Memory B cell (primary cell): ENCODE measurements around the gene SF3A2.

Source experiments
- ATAC-seq: fragments of 150-1000 bp; cut with Tn5 transposase; 2 replicates; pipeline ENCODE4 v1.10.0; 2021; ENCODE audit warnings: low read depth, mild to moderate bottlenecking, moderate library complexity
- DNase-seq, 2 donors: peaks; one replicate each; pipeline ENCODE4 v3.0.0; 2022; ENCODE audit warnings: low spot score in 2 of 2
- H3K27ac Mint-ChIP-seq: one replicate; pipeline ENCODE4 v1.8.0; 2022; ENCODE audit warnings: mild to moderate bottlenecking, moderate library complexity, mixed read lengths
- H3K27me3 Mint-ChIP-seq: one replicate; pipeline ENCODE4 v1.8.0; 2022; ENCODE audit warnings: mixed read lengths
- H3K36me3 Mint-ChIP-seq: one replicate; pipeline ENCODE4 v1.8.0; 2022; ENCODE audit warnings: mild to moderate bottlenecking, mixed read lengths
- H3K4me1 Mint-ChIP-seq: one replicate; pipeline ENCODE4 v1.8.0; 2022; ENCODE audit warnings: mixed read lengths
- H3K4me3 Mint-ChIP-seq: one replicate; pipeline ENCODE4 v1.8.0; 2022; ENCODE audit warnings: mild to moderate bottlenecking, moderate library complexity, mixed read lengths
- H3K9me3 Mint-ChIP-seq: one replicate; pipeline ENCODE4 v1.8.0; 2022; ENCODE audit warnings: mixed read lengths

The SF3A2 gene

GRCh38 chr19:2296141-2296540, 59.5 kb downstream of the SF3A2 start:
- no peak overlapping the region for H3K27ac Mint-ChIP-seq
- H3K4me1 Mint-ChIP-seq, result peaks cover 24% of the 10 kb centered on the region
- no peaks in the 10 kb centered on the region for H3K27me3 Mint-ChIP-seq

More at GRCh38 chr19:2296141-2296540, 59.5 kb downstream of the SF3A2 start:
- no peaks in the 10 kb centered on the region for H3K9me3 Mint-ChIP-seq
- DNase-seq (no peak), ATAC-seq (no peak)
- peaks cover 16% of the 10 kb centered on the region for H3K36me3 Mint-ChIP-seq
- no peak overlapping the region for H3K4me3 Mint-ChIP-seq
